NCI-H146 (cell line): ENCODE results near the gene ANKRD18A.

ENCODE experiments used
- DNase-seq: peaks from one replicate; lab custom pipeline; 2025; lab: John Stamatoyannopoulos, UW

ANKRD18A gene

GRCh38 chr9:38529317-38529716 lies 91.1 kb downstream of the ANKRD18A start:
- DNase-seq: no peak

GRCh38 chr9:38527503-38527902 lies 92.9 kb downstream of the ANKRD18A start:
- DNase-seq: no peak

- DNase-seq: no peak
Measured at GRCh38 chr9:38526591-38526990, 93.8 kb downstream of the ANKRD18A start.

GRCh38 chr9:38523121-38523520 lies 97.3 kb downstream of the ANKRD18A start:
- no peak for DNase-seq

- DNase-seq: no peak
Measured at GRCh38 chr9:38521762-38522161, 98.6 kb downstream of the ANKRD18A start.
